Activated CD8-positive, alpha-beta memory T cell treated with anti-CD3 and anti-CD28 coated beads for 48 hours (primary cell): ENCODE results near the gene SEC22C.

Experiments used
- DNase-seq, 3 experiments: peaks; one replicate each; pipeline ENCODE4 v3.0.0-alpha.2; 2020; ENCODE audit warnings: low read depth in 2 of 3, low spot score in 2 of 3

The SEC22C gene

GRCh38 chr3:42500909-42501308, 80.9 kb downstream of the SEC22C start:
- no peak for DNase-seq

GRCh38 chr3:42500091-42500490, 81.7 kb downstream of the SEC22C start:
- DNase-seq: no peak

- DNase-seq: no peak
Measured at GRCh38 chr3:42499478-42499871, 82.3 kb downstream of the SEC22C start.

- DNase-seq: no peak
Measured at GRCh38 chr3:42498791-42499477, 82.8 kb downstream of the SEC22C start.

- no peak for DNase-seq
Measured at GRCh38 chr3:42498034-42498433, 83.7 kb downstream of the SEC22C start.
